HCT116 (cell line): ENCODE results near the gene RNF220. TPM values are rescaled to one million over a fixed set of nuclear protein-coding genes. Genes with fewer than 3 reads are reported as not detected.

Source experiments
- ATAC-seq: fragments of 200-7000 bp; cut with Tn5 transposase; 2 replicates; pipeline ENCODE4 v1.9.1; 2020; ENCODE audit warnings: mild to moderate bottlenecking, moderate library complexity
- BruUV-seq: library from RNA; stranded (reverse); fragments of 400-500 nt; replicated peaks from 2 replicates; lab custom pipeline; 2021; lab: Mats Ljungman, UMichigan
- CTCF ChIA-PET: fragments of 300-600 bp; sonication (Branson Sonifier 250); formaldehyde crosslinking; loops from one replicate; lab custom pipeline; 2021; ENCODE audit warnings: antibody characterized with exemption; lab: Charles Lee
- POLR2A ChIA-PET: fragments of 300-600, 350-600 bp; sonication (Branson Sonifier 250); formaldehyde crosslinking; loops from one replicate; lab custom pipeline; 2021; ENCODE audit warnings: antibody characterized with exemption; lab: Charles Lee
- RAD21 ChIA-PET, 2 experiments: fragments of 300-600 bp; sonication (Branson Sonifier 250); formaldehyde crosslinking; loops; one replicate each; lab custom pipeline; 2023; ENCODE audit warnings: low total read pairs in 2 of 2; ENCODE audit not compliant: uncharacterized antibody in 2 of 2, unreplicated experiment in 2 of 2, low non-redundant PET in 1 of 2; lab: Charles Lee
- DNase-seq: peaks from one replicate; pipeline ENCODE4 v3.0.0-alpha.2; 2010; ENCODE audit warnings: low read depth, low spot score
- H2AFZ ChIP-seq: fragments of 200-600 bp; shearing (Covaris generic), sonication (generic); 2 replicates; pipeline ENCODE4 v1.6.1; 2017; ENCODE audit warnings: low read depth, mixed run types, mixed read lengths, antibody characterized with exemption, low read length; ENCODE audit not compliant: poor library complexity, severe bottlenecking
- H3K27ac ChIP-seq: 2 replicates; pipeline ENCODE4 v1.5.1; 2012; ENCODE audit warnings: low read depth, low read length
- H3K27me3 ChIP-seq: fragments of 200-600 bp; sonication (generic); 2 replicates; pipeline ENCODE4 v1.6.1; 2016; ENCODE audit warnings: mixed run types, low read length, mixed read lengths; ENCODE audit not compliant: insufficient read depth
- H3K36me3 ChIP-seq, 2 experiments: fragments of 200-500 bp in 1 of 2; fragments of 200-600 bp in 1 of 2; sonication (Bioruptor generic) in 1 of 2; sonication (generic) in 1 of 2; 2 replicates each; pipeline versions ENCODE4 v1.5.1 to v1.6.1; 2014 to 2016; ENCODE audit warnings: low read length in 2 of 2, inconsistent platforms in 1 of 2, mixed read lengths in 1 of 2, mixed run types in 1 of 2; ENCODE audit not compliant: insufficient read depth in 2 of 2, control insufficient read depth in 1 of 2
- H3K4me1 ChIP-seq, 2 experiments: fragments of 200-600 bp in 1 of 2; sonication (generic) in 1 of 2; 2 replicates each; pipeline versions ENCODE4 v1.5.1 to v1.6.1; 2012 to 2017; ENCODE audit warnings: low read length in 2 of 2, inconsistent platforms in 1 of 2, mild to moderate bottlenecking in 1 of 2, mixed read lengths in 1 of 2, mixed run types in 1 of 2, moderate library complexity in 1 of 2; ENCODE audit not compliant: insufficient read depth in 2 of 2, control insufficient read depth in 1 of 2
- H3K4me2 ChIP-seq: fragments of 200-600 bp; sonication (generic); 2 replicates; pipeline ENCODE4 v1.6.1; 2017; ENCODE audit warnings: mixed run types, low read length, mixed read lengths
- H3K4me3 ChIP-seq, 2 experiments: fragments of 200-600 bp in 1 of 2; sonication (generic) in 1 of 2; replicated peaks in 1 of 2; 2 replicates each; pipeline ENCODE4 v1.5.1; 2011 to 2016; ENCODE audit warnings: low read length in 2 of 2, control low read depth in 1 of 2, low read depth in 1 of 2, mild to moderate bottlenecking in 1 of 2, mixed read lengths in 1 of 2, mixed run types in 1 of 2
- H3K79me2 ChIP-seq: fragments of 200-600 bp; sonication (generic); 2 replicates; pipeline ENCODE4 v1.6.1; 2017; ENCODE audit warnings: mild to moderate bottlenecking, mixed run types, low read length, moderate library complexity, mixed read lengths; ENCODE audit not compliant: insufficient read depth
- H3K9ac ChIP-seq: fragments of 200-600 bp; sonication (generic); 2 replicates; pipeline ENCODE4 v1.6.1; 2016; ENCODE audit warnings: low read length, mixed read lengths
- H3K9me2 ChIP-seq: fragments of 200-600 bp; sonication (generic), shearing (Covaris generic); 2 replicates; pipeline ENCODE4 v1.6.1; 2017; ENCODE audit warnings: mixed run types, mild to moderate bottlenecking, moderate library complexity; ENCODE audit not compliant: insufficient read depth
- H3K9me3 ChIP-seq, 2 experiments: fragments of 200-500 bp in 1 of 2; fragments of 200-600 bp in 1 of 2; sonication (Bioruptor generic) in 1 of 2; sonication (generic) in 1 of 2; 2 replicates each; pipeline ENCODE4 v1.6.1; 2014 to 2017; ENCODE audit warnings: low read length in 2 of 2, mixed read lengths in 2 of 2, inconsistent platforms in 1 of 2, low read depth in 1 of 2, mild to moderate bottlenecking in 1 of 2, mixed run types in 1 of 2, moderate library complexity in 1 of 2; ENCODE audit not compliant: control insufficient read depth in 1 of 2, insufficient read depth in 1 of 2
- H4K20me1 ChIP-seq: fragments of 200-600 bp; sonication (generic), shearing (Covaris generic); 2 replicates; pipeline ENCODE4 v1.6.1; 2017; ENCODE audit warnings: mixed run types, mild to moderate bottlenecking, moderate library complexity; ENCODE audit not compliant: insufficient read depth
- ATF3 ChIP-seq: IDR thresholded peaks from 2 replicates; pipeline ENCODE4 v1.6.1; 2012
- CBX3 ChIP-seq: IDR thresholded peaks from 2 replicates; pipeline ENCODE4 v1.6.1; 2012; ENCODE audit warnings: low read depth
- CEBPB ChIP-seq: IDR thresholded peaks from 2 replicates; pipeline ENCODE4 v1.6.1; 2012; ENCODE audit warnings: low read depth
- CTCF ChIP-seq, 3 experiments: fragments of 200-600 bp in 1 of 3; sonication (generic) in 1 of 3; IDR thresholded peaks in 2 of 3; conservative IDR thresholded peaks in 1 of 3; 2 replicates each; pipeline ENCODE4 v1.5.1; 2012 to 2017; ENCODE audit warnings: low read depth in 2 of 3, low read length in 2 of 3, antibody characterized with exemption in 1 of 3, borderline replicate concordance in 1 of 3, control low read depth in 1 of 3, mild to moderate bottlenecking in 1 of 3, mixed read lengths in 1 of 3, mixed run types in 1 of 3, moderate library complexity in 1 of 3; ENCODE audit not compliant: insufficient read depth in 1 of 3
- EGR1 ChIP-seq: IDR thresholded peaks from 2 replicates; pipeline ENCODE4 v1.6.1; 2012; ENCODE audit warnings: low read depth
- EZH2 ChIP-seq: fragments of 200-600 bp; sonication (generic); IDR thresholded peaks from 2 replicates; pipeline ENCODE4 v1.6.1; 2017; ENCODE audit warnings: antibody characterized with exemption, mixed run types
- EZH2phosphoT487 ChIP-seq: fragments of 200-600 bp; IDR thresholded peaks from 2 replicates; pipeline ENCODE4 v1.6.1; 2018; ENCODE audit warnings: antibody characterized with exemption, borderline replicate concordance
- JUND ChIP-seq: IDR thresholded peaks from 2 replicates; pipeline ENCODE4 v1.6.1; 2012
- POLR2A ChIP-seq: IDR thresholded peaks from 2 replicates; pipeline ENCODE4 v1.7.0; 2011; ENCODE audit warnings: borderline replicate concordance; ENCODE audit not compliant: insufficient read depth, insufficient read length; ENCODE audit errors: extremely low read depth
- POLR2AphosphoS5 ChIP-seq: IDR thresholded peaks from 2 replicates; pipeline ENCODE4 v1.6.1; 2011; ENCODE audit warnings: mild to moderate bottlenecking, low read depth, low read length, moderate library complexity
- REST ChIP-seq: IDR thresholded peaks from 2 replicates; pipeline ENCODE4 v1.6.1; 2012; ENCODE audit warnings: low read depth
- SRF ChIP-seq: IDR thresholded peaks from 2 replicates; pipeline ENCODE4 v1.6.1; 2012; ENCODE audit warnings: low read depth
- ZBTB33 ChIP-seq: IDR thresholded peaks from 2 replicates; pipeline ENCODE4 v1.6.1; 2011; ENCODE audit warnings: mild to moderate bottlenecking, low read length, moderate library complexity; ENCODE audit not compliant: insufficient replicate concordance; ENCODE audit errors: extremely low read depth
- ZNF274 ChIP-seq: fragments of 200-500 bp; sonication (Bioruptor generic); IDR thresholded peaks from 2 replicates; pipeline ENCODE4 v1.6.1; 2014; ENCODE audit warnings: mild to moderate bottlenecking, low read depth, low read length, inconsistent platforms
- intact Hi-C: fragments of 100-400 bp; cut with micrococcal nuclease; formaldehyde crosslinking; loops from 2 replicates; pipeline ENCODE4 v1.10.0; 2022
- total RNA-seq: library from RNA; stranded (reverse); gene quantifications from one replicate; pipeline ENCODE4 v1.2.1, GENCODE V29; 2021; ENCODE audit not compliant: unreplicated experiment

Gene RNF220
- total RNA-seq, 1 experiment from 2014 or later: 84.5 TPM

- Histone ChIP-seq H3K27me3 (no peaks in the 10 kb centered on the region), H3K4me3 (no peak overlapping the region), H3K27ac (no peak overlapping the region), H3K79me2 (no peaks in the 10 kb centered on the region), H3K9me3 (no peaks in the 10 kb centered on the region), H2AFZ (no peak overlapping the region), H3K9ac (no peak overlapping the region), H3K4me1 (peaks cover 0 to 6% of the 10 kb centered on the region in 2 experiments; a peak in 1 of 4 replicates), H3K4me2 (no peak overlapping the region), H3K36me3 (no peaks in the 10 kb centered on the region), H3K9me2 (no peaks in the 10 kb centered on the region), H4K20me1 (no peaks in the 10 kb centered on the region)
- ATAC-seq: no peak
- CTCF ChIA-PET: interaction anchor here (4.9 kb wide), 1 partner anchor 11 kb away, joined by 22 read pairs; no protein-coding TSS in a partner anchor
- TF ChIP-seq POLR2A: no peak
- TF ChIP-seq EZH2: no peak
- no peak for TF ChIP-seq ATF3
- no peak for TF ChIP-seq CEBPB
- TF ChIP-seq EZH2phosphoT487: no peak
- no peak for TF ChIP-seq EGR1
- no peak for TF ChIP-seq CTCF (IDR thresholded peaks at IDR 0.05 in 2 of 3, conservative IDR thresholded peaks at IDR 0.05 in 1 of 3; ENCODE audit: borderline replicate concordance in 1 of 3, insufficient read depth in 1 of 3, low read depth in 2 of 3, low read length in 2 of 3)
- no peak for TF ChIP-seq POLR2AphosphoS5
- no peak for TF ChIP-seq ZBTB33
- TF ChIP-seq REST: no peak
- no peak for TF ChIP-seq CBX3
- TF ChIP-seq SRF: no peak
- TF ChIP-seq ZNF274: no peak
- TF ChIP-seq JUND: no peak
- intact Hi-C loops: no loop called here
- POLR2A ChIA-PET: no interaction called here
- no TSS peak for BruUV-seq
- RAD21 ChIA-PET: no interaction called here
- no peak for DNase-seq
Measured at GRCh38 chr1:44388551-44388950, 16.5 kb upstream of the RNF220 start.
